DMS 273 treated with DMSO at 0.1 percent for 48 hours (cell line): ENCODE measurements around the gene BDP1.
"Not testable (repeated sequence)": the region's sequence is repeated elsewhere in the genome, so short reads cannot be mapped to it uniquely, and the experiment has no call there.

ENCODE experiments used
- DNase-seq: peaks from one replicate; lab custom pipeline; 2025; lab: John Stamatoyannopoulos, UW

Gene BDP1, protein sequence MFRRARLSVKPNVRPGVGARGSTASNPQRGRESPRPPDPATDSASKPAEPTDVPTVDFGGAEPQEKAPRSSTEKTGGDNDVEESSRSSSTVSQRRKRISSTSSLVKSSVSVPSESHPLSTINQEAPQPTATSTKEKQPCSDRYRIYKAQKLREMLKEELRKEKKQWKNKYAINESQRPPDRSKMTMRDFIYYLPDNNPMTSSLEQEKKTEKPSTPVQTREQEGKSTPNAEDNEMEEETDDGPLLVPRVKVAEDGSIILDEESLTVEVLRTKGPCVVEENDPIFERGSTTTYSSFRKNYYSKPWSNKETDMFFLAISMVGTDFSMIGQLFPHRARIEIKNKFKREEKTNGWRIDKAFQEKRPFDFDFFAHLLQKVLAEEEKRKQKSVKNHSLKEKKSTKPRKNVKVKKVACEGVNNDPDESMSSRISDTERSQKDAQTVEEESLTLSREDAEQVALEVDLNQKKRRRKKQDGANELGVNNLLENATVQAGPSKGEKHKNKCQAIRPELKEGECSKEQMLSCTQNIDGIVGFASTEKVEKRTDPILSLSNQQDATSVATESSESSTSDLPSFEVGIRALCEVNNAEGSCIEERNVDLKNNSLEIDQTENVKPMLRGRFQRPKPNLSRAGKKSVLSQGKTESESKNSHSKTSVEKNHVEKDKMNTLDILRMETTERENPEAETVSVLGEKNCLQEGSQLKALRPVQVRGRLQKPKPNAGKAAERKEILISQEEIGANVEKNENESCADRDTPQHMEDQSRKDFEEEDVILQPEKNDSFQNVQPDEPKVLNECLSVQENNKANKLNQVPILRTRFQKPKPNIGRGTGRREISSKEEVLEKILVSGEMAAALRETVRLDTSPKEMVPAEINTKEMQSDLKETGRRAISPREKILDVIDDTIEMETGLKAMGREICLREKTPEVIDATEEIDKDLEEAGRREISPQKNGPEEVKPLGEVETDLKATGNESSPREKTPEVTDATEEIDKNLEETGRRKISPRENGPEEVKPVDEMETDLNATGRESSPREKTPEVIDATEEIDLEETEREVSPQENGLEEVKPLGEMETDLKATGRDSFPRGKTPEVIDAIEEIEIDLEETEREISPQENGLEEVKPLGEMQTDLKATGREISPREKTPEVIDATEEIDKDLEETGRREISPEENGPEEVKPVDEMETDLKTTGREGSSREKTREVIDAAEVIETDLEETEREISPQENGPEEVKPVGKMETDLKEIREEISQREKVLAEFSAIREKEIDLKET (N-terminal part only)

GRCh38 chr5:71455427-71456361 is at the start of gene BDP1:
BDP1 (plus strand) TSS chr5:71455651; CDS start chr5:71455878, 227 bp downstream.
- peak; percentile 81 for DNase-seq

DNA sequence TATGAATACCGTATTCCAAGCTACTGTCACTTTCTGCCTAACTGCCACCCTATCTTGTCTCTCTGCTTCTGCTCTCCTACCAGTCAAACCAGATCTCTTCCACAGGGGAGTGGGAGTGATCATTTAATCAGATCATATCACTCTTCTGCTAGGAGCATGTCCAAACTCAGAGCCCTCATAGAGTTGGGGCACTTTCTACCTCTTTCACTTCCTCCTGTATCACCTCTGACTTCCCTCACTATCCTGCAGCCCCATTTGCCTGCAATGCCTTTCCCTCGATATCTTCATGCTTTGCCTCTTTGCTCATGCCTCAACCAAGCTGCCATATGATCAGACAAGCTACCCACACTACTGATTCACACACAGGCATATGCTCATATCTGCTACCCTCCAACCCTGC is 45.4 kb upstream of the BDP1 start:
- DNase-seq: not testable (repeated sequence)

DNA sequence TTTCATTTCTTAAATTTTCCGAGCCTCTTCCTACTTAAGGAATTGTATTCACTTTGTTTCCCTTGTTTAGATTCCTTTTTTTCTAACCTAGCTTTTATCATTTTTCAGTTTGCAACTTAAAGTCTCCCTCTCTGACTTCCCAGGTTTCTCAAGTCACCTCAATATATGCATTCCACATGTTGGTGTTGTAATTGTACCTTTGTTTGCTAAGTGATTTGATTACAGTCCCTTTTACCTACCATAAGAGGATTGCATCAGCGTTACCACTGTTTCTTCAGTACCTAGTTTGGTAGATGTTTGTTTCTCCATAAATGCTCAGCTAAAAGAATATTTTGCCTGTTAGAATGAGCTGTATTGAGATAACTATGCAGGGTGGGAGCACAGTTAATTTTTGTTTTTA is 39.8 kb upstream of the BDP1 start:
- DNase-seq: not testable (repeated sequence)

- DNase-seq: not testable (repeated sequence)
These were observed 37.4 kb upstream of the BDP1 start for GRCh38 chr5:71418026-71418425.

DNA sequence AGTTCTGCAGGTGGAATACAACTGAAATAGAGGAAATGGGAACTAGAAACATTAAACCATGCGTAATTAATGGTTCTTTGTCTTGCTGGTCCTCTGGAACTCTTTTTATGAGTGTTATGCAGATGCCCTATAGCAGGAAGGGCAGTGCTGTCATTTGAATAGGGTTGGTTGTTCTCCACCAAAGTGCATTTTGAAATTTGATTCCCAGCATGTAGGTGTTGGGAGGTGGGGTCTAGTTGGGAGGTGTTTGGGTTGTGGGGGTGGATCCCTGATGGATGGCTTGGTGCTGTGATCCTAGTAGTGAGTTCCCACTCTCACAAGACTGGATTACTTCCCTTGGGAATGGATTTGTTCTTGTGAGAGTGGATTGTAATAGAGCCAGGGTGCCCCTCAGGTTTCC is 34.2 kb upstream of the BDP1 start:
- DNase-seq: not testable (repeated sequence)

DNA sequence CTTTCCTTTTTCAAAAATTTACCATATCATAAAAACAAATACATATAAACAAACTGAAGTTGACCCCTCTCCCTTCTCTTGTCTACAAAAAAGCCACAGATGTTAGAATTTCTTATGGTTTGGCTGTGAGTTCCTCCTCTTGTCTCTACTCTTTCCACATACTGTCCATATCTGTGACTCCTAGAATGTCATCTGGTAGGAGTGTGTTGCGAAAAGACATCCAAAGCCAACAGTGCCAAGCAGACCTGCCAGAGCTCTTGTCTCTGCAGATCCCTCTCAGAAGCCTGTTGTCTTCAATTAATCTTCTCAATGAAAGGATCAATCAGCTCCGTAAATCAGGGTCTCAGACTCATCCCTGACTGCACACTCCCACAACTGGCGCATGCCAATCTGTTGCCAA is 31.6 kb upstream of the BDP1 start:
- not testable (repeated sequence) for DNase-seq

- DNase-seq: not testable (repeated sequence)
These were observed 28.6 kb upstream of the BDP1 start for GRCh38 chr5:71426686-71427474.

GRCh38 chr5:71432410-71432809 is 23.0 kb upstream of the BDP1 start:
- not testable (repeated sequence) for DNase-seq

DNA sequence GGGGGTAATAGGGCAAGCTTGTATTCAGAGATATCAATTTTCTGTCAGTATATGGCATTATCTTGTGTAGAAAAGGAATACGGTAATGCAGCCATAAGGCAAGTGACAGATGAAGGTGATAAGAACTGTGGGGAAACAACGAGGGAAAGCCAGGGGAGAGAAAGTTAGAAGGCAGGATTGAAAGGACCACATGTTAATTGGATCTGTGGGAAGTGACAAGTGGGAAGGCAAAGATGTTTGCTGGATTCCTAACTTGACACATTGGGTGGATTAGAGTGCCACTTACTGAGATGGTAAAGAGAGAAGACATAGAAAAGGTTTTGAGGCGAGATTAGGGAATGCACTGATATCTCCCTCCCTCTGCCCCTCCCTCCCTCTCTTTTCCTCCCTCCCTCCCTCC is 20.6 kb upstream of the BDP1 start:
- not testable (repeated sequence) for DNase-seq

- DNase-seq: not testable (repeated sequence)
These were observed 13.9 kb upstream of the BDP1 start for GRCh38 chr5:71441564-71441963.

DNA sequence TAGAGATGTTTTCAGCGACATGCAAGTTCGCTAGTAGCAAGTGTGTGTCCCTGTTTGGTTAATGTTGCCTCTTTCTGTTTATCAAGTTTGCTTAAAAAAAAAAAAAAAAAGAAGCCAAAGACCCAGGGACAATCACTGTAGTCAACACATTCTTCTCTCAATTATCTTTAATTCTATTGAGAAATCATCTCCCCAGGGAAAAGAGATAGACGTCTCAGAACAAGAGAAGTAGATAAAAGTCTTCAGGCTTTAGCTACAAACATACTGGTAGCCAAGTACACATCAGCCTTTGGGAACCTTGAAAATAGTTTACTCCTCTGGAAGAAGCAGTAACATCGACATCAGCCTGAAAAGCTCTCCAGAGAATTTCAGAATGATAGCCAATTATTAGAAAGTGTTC is 11.6 kb upstream of the BDP1 start:
- not testable (repeated sequence) for DNase-seq

GRCh38 chr5:71445015-71445414 is 10.4 kb upstream of the BDP1 start:
- not testable (repeated sequence) for DNase-seq

DNA sequence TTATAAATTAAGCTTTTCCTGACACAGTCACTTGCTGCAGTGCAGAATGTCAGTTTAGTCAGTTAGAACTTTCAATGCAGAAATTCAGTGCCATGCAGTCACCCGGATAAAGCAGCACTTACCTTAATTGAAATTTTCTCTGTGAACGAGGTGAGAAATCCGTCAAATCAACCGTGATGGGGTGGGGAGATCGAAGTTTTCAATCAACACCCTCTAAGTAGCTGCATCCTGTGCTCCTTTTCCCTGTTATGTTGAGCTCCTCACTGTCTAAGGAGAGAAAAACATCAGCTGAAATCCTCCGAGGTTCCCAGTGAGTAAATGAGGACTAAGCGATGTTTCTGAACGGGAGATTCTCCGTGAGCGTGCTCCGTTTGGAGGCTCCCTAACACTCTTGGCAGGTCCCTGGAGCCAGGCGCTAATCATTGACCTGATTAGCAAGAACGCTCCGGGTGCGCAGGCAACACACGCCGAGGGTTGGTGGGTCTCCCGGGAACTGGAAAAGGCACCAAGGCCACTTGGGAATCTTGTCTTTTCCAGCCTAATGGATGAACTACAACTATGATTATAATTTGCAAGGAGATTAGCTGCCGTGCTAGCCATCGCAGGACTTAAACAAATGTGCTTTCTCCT is 9.8 kb upstream of the BDP1 start:
- DNase-seq: not testable (repeated sequence)

DNA sequence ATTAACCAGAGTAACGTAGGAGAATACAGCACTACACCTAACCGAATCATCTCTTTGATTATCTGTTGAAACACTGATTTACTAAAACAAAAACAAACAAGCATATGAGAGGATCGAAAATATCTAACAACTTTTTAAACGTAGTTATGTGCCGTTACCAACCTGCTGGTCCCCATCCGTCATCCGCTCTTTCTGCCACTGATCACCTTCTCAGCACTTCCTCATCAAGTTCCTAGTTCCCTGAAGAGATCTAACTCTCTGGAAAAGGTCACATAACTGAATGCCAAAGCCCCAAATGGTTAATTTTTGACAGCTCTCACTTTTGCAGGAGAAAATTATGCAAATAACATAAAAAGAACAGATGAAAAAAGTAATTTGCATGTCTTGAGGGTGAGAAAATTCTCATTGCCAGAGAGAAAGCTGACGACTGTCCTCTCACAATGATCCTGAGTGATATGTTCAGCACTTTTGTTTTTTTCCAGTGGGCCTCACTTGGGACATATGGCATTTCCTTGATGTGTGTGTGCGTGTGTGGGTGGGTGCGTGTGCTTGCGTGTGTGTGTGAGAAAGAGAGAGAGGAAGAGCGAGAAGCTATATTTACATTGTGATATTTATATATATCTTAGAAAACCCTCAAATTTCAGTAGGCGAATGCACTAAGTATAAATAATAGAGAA is 8.8 kb upstream of the BDP1 start:
- DNase-seq: not testable (repeated sequence)

DNA sequence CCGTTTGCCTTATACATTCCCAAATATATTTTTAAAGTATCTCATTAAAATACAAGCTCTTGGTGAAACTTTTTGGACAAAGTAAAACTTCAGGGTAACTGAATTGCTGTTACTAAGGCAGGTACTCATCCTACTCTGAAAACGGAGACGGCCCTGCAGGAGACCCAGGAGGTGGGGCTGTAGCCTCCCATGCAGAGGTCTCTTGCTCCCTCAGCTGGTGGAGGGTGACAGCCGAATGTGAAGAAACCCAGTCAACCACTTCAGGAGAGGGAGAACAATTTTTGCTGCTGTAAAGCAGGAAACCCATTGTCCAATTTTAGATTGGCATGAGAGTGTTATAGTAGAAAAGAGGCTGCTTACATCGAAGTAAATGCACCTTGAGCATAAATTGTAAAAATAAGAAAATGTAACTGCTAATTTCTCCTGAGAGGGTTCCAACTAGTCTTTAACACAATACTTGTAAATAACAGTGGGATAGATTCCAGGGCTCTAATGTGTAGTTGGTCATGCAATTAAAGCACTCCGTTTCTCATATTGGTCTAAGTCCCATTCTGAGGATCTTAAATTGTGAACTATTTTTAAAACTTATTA is 8.1 kb upstream of the BDP1 start:
- DNase-seq: peak; percentile 36

DNA sequence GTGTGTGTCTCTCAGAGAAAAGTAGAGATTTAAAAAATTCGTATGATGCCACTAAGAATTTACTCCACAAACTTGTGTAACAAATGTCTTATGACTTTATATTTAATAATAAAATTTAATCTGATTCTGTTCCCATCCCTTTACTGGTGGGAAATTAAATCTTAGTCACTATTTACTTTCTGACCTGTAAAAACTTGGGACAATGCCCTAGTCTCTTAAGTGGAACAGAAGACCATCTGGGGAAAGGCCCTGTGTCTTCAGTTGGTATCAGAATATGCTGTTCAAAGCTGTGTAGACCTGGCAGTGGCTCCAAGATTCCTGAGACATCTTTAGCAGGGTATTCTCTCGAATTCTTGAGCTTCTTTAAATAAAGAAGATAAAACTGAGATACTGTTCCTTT is 2.6 kb upstream of the BDP1 start:
- no peak for DNase-seq

- no peak for DNase-seq
These were observed 538 bp upstream of the BDP1 start for GRCh38 chr5:71454913-71455312.

DNA sequence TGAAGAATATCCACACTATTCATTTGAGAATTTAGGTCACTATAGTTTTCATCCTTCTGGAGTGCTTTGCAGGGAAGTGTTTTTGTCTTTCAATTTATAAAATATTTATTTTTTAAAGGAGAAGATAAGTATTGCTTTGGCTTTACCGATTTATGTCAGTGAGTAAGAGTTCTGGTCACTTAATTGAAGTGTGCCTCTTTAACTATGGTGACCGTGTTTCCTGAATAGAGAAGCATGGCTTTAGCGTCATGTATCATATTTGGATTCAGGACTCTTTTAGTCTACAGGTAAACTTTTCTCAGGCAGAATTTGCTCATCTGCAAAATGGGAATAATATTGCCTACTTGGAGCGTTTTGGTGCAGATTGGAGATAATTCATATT is 902 bp downstream of the BDP1 start:
- no peak for DNase-seq

DNA sequence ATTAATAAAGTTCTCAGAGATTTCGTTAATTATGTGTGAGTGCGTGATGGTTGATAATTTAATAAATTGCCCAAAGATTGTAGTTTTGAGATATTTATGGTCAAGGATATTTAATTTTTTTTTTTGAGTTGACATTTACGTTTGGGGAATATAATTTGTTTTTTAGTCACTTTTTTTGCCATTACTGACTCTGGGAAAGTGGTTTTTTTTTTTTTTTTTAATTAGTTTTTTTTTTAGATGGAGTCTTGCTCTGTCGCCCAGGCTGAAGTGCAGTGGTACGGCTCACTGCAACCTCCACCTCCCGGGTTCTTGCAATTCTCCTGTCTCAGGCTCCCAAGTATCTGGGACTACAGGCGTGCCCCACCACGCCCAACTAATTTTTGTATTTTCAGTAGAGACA is 1.7 kb downstream of the BDP1 start:
- no peak for DNase-seq
